ENCODE data around the gene SLC2A4.

Gene SLC2A4

GRCh38 chr17:7279448-7279847, 2.1 kb upstream of the SLC2A4 start:
- no peak for DNase-seq (ENCODE audit: low spot score)

GRCh38 chr17:7280519-7281073, 922 bp upstream of the SLC2A4 start:
- DNase-seq (ENCODE audit: low spot score), result peak; percentile 89

GRCh38 chr17:7281953-7282751, 634 bp downstream of the SLC2A4 start:
- no peak for DNase-seq (ENCODE audit: low spot score)

GRCh38 chr17:7282752-7283321, 1.3 kb downstream of the SLC2A4 start:
- DNase-seq (ENCODE audit: low spot score), result no peak

GRCh38 chr17:7283471-7284216, 2.1 kb downstream of the SLC2A4 start:
- no peak for DNase-seq (ENCODE audit: low spot score)

- no peak for DNase-seq (ENCODE audit: low spot score)
Measured at GRCh38 chr17:7284911-7285310, 3.4 kb downstream of the SLC2A4 start.

GRCh38 chr17:7285679-7286078, 4.2 kb downstream of the SLC2A4 start:
- no peak for DNase-seq (ENCODE audit: low spot score)

GRCh38 chr17:7289256-7290032, 7.9 kb downstream of the SLC2A4 start:
- DNase-seq (ENCODE audit: low spot score), result no peak

- no peak for DNase-seq (ENCODE audit: low spot score)
Measured at GRCh38 chr17:7290166-7290565, 8.6 kb downstream of the SLC2A4 start.

GRCh38 chr17:7290685-7291084, 9.2 kb downstream of the SLC2A4 start:
- DNase-seq (ENCODE audit: low spot score), result no peak

- no peak for DNase-seq (ENCODE audit: low spot score)
Measured at GRCh38 chr17:7292194-7292593, 10.7 kb downstream of the SLC2A4 start.

GRCh38 chr17:7292729-7293128, 11.2 kb downstream of the SLC2A4 start:
- DNase-seq (ENCODE audit: low spot score), result no peak

GRCh38 chr17:7293159-7293558, 11.6 kb downstream of the SLC2A4 start:
- DNase-seq (ENCODE audit: low spot score), result no peak

GRCh38 chr17:7293816-7294613, 12.5 kb downstream of the SLC2A4 start:
- no peak for DNase-seq (ENCODE audit: low spot score)

GRCh38 chr17:7294614-7295153, 13.2 kb downstream of the SLC2A4 start, which contains the start of gene YBX2:
TSS of gene YBX2 (minus strand) at chr17:7294639. CDS start at chr17:7294500, 139 bp downstream.
- peak; percentile 30 for DNase-seq (ENCODE audit: low spot score)

- DNase-seq (ENCODE audit: low spot score), result no peak
Measured at GRCh38 chr17:7295230-7296180, 14.0 kb downstream of the SLC2A4 start.

- peak; percentile 83 for DNase-seq (ENCODE audit: low spot score)
Measured at GRCh38 chr17:7296189-7296861, 14.8 kb downstream of the SLC2A4 start.

GRCh38 chr17:7304179-7304578, 22.7 kb downstream of the SLC2A4 start:
- no peak for DNase-seq (ENCODE audit: low spot score)
